H1 (cell line): Measurements from ENCODE around the gene PDZD2. TPM values are rescaled to one million over a fixed set of nuclear protein-coding genes. Genes with fewer than 3 reads are reported as not detected.

Experiments
- CTCF ChIA-PET: fragments of 300-600 bp; sonication (Branson Sonifier 250); formaldehyde crosslinking; loops from one replicate; lab custom pipeline; 2021; ENCODE audit not compliant: partially characterized antibody; lab: Charles Lee
- POLR2A ChIA-PET: fragments of 300-600 bp; sonication (Branson Sonifier 250); formaldehyde crosslinking; loops from one replicate; lab custom pipeline; 2021; ENCODE audit warnings: inconsistent platforms; ENCODE audit not compliant: partially characterized antibody; lab: Charles Lee
- DNase-seq, 2 experiments: peaks; one replicate each; pipeline versions ENCODE4 v3.0.0 to v3.0.0-alpha.2; 2010 to 2022; ENCODE audit warnings: low spot score in 2 of 2, low read depth in 1 of 2, mixed read lengths in 1 of 2
- FAIRE-seq: peaks from 2 replicates; lab custom pipeline; 2011; peaks lifted over from hg19 to GRCh38; lab: Jason Lieb, UNC
- H2AFZ ChIP-seq: 2 replicates; pipeline ENCODE4 v1.8.1; 2012; ENCODE audit warnings: low read length, inconsistent platforms
- H2AK5ac ChIP-seq: 2 replicates; pipeline ENCODE4 v1.6.1; 2013; ENCODE audit warnings: low read depth, low read length
- H2BK120ac ChIP-seq: replicated peaks from 2 replicates; pipeline ENCODE3; 2013; ENCODE audit warnings: low read depth, low read length, inconsistent platforms
- H2BK12ac ChIP-seq: 2 replicates; pipeline ENCODE4 v1.6.1; 2013; ENCODE audit warnings: low read depth, low read length
- H2BK15ac ChIP-seq: 2 replicates; pipeline ENCODE4 v1.6.1; 2013; ENCODE audit warnings: low read length
- H2BK20ac ChIP-seq: 2 replicates; pipeline ENCODE4 v1.6.1; 2013; ENCODE audit warnings: low read length
- H2BK5ac ChIP-seq: 2 replicates; pipeline ENCODE4 v1.6.1; 2013; ENCODE audit warnings: low read depth, low read length
- H3K14ac ChIP-seq: 2 replicates; pipeline ENCODE4 v1.6.1; 2013; ENCODE audit warnings: inconsistent platforms; ENCODE audit not compliant: insufficient read length
- H3K18ac ChIP-seq: 2 replicates; pipeline ENCODE4 v1.6.1; 2013; ENCODE audit warnings: low read length; ENCODE audit errors: extremely low read depth
- H3K23ac ChIP-seq: 2 replicates; pipeline ENCODE4 v1.6.1; 2013; ENCODE audit warnings: inconsistent platforms; ENCODE audit not compliant: insufficient read length
- H3K23me2 ChIP-seq: 2 replicates; pipeline ENCODE4 v1.6.1; 2013; ENCODE audit warnings: low read depth, low read length
- H3K27ac ChIP-seq: 2 replicates; pipeline ENCODE4 v1.6.1; 2011; ENCODE audit warnings: low read depth, low read length, inconsistent platforms
- H3K27me3 ChIP-seq, 4 experiments: replicated peaks in 1 of 4; 1 replicate in 1 of 4; 2 replicates in 3 of 4; pipeline versions ENCODE4 v1.6.1 to v1.8.1; 2011 to 2013; ENCODE audit warnings: low read length in 3 of 4, mild to moderate bottlenecking in 3 of 4, inconsistent platforms in 2 of 4, mixed read lengths in 2 of 4, moderate library complexity in 1 of 4; ENCODE audit not compliant: control insufficient read depth in 3 of 4, insufficient read depth in 3 of 4; ENCODE audit errors: extremely low read depth in 1 of 4
- H3K36me3 ChIP-seq, 4 experiments: 2 replicates each; pipeline versions ENCODE4 v1.6.1 to v1.8.1; 2011 to 2013; ENCODE audit warnings: mild to moderate bottlenecking in 4 of 4, low read length in 3 of 4, moderate library complexity in 2 of 4, control low read depth in 1 of 4, inconsistent platforms in 1 of 4; ENCODE audit not compliant: insufficient read depth in 4 of 4, control insufficient read depth in 2 of 4
- H3K4ac ChIP-seq: replicated peaks from 2 replicates; pipeline ENCODE3; 2013; ENCODE audit warnings: low read length, low read depth, mixed read lengths, inconsistent platforms; ENCODE audit not compliant: insufficient read length
- H3K4me1 ChIP-seq, 4 experiments: replicated peaks in 1 of 4; 1 replicate in 1 of 4; 2 replicates in 3 of 4; pipeline versions ENCODE4 v1.6.1 to v1.8.1; 2011 to 2013; ENCODE audit warnings: low read length in 3 of 4, inconsistent platforms in 2 of 4, mixed read lengths in 1 of 4; ENCODE audit not compliant: insufficient read depth in 4 of 4, control insufficient read depth in 3 of 4
- H3K4me2 ChIP-seq, 2 experiments: 2 replicates each; pipeline versions ENCODE4 v1.6.1 to v1.8.1; 2011 to 2013; ENCODE audit warnings: low read depth in 2 of 2, low read length in 2 of 2, control low read depth in 1 of 2, inconsistent platforms in 1 of 2, mild to moderate bottlenecking in 1 of 2; ENCODE audit not compliant: insufficient read depth in 1 of 2
- H3K4me3 ChIP-seq, 4 experiments: fragments of 200-600, 300-600 bp in 1 of 4; sonication (generic), shearing (Covaris generic), sonication (Bioruptor Twin) in 1 of 4; 2 replicates each; pipeline versions ENCODE4 v1.5.1 to v1.8.1; 2011 to 2016; ENCODE audit warnings: low read length in 4 of 4, low read depth in 3 of 4, control low read depth in 2 of 4, inconsistent platforms in 2 of 4, mild to moderate bottlenecking in 2 of 4, mixed read lengths in 1 of 4, moderate library complexity in 1 of 4; ENCODE audit not compliant: insufficient read depth in 2 of 4; ENCODE audit errors: extremely low read depth in 1 of 4
- H3K56ac ChIP-seq: replicated peaks from 2 replicates; pipeline ENCODE3; 2013; ENCODE audit warnings: low read depth, mild to moderate bottlenecking, mixed read lengths, low read length, inconsistent platforms; ENCODE audit not compliant: insufficient read length
- H3K79me1 ChIP-seq: 2 replicates; pipeline ENCODE4 v1.6.1; 2013; ENCODE audit warnings: low read depth, low read length, control low read depth
- H3K79me2 ChIP-seq, 2 experiments: 2 replicates each; pipeline versions ENCODE4 v1.6.1 to v1.8.1; 2012 to 2013; ENCODE audit warnings: low read length in 2 of 2, mild to moderate bottlenecking in 2 of 2, inconsistent platforms in 1 of 2; ENCODE audit not compliant: insufficient read depth in 2 of 2, control insufficient read depth in 1 of 2
- H3K9ac ChIP-seq, 4 experiments: replicated peaks in 1 of 4; 1 replicate in 1 of 4; 2 replicates in 3 of 4; pipeline versions ENCODE4 v1.6.1 to v1.8.1; 2011 to 2013; ENCODE audit warnings: low read depth in 3 of 4, low read length in 3 of 4, control low read depth in 2 of 4, mild to moderate bottlenecking in 2 of 4, moderate library complexity in 2 of 4, inconsistent platforms in 1 of 4; ENCODE audit errors: extremely low read depth in 1 of 4
- H3K9me3 ChIP-seq, 2 experiments: 2 replicates each; pipeline versions ENCODE4 v1.6.1 to v1.8.1; 2012 to 2013; ENCODE audit warnings: mild to moderate bottlenecking in 2 of 2, moderate library complexity in 2 of 2, control low read depth in 1 of 2, inconsistent platforms in 1 of 2, low read depth in 1 of 2, low read length in 1 of 2, mixed read lengths in 1 of 2; ENCODE audit not compliant: insufficient read depth in 2 of 2
- H4K20me1 ChIP-seq, 2 experiments: replicated peaks in 1 of 2; 2 replicates each; pipeline versions ENCODE3 to v1.8.1; 2011 to 2013; ENCODE audit warnings: inconsistent platforms in 2 of 2, low read length in 2 of 2, mild to moderate bottlenecking in 1 of 2; ENCODE audit not compliant: insufficient read depth in 2 of 2, control insufficient read depth in 1 of 2
- H4K5ac ChIP-seq: 2 replicates; pipeline ENCODE4 v1.6.1; 2013; ENCODE audit warnings: low read length, low read depth, mixed read lengths, inconsistent platforms; ENCODE audit not compliant: insufficient read length
- H4K8ac ChIP-seq: 2 replicates; pipeline ENCODE4 v1.8.0; 2013; ENCODE audit warnings: mild to moderate bottlenecking, moderate library complexity, low read length, inconsistent platforms; ENCODE audit not compliant: insufficient read depth; ENCODE audit errors: extremely low read depth
- H4K91ac ChIP-seq: replicated peaks from 2 replicates; pipeline ENCODE3; 2013; ENCODE audit warnings: low read length, mixed read lengths, inconsistent platforms; ENCODE audit not compliant: insufficient read length
- BACH1 ChIP-seq: IDR thresholded peaks from 2 replicates; pipeline ENCODE4 v1.6.1; 2012; ENCODE audit warnings: low read length, improper control_type of control experiment
- CHD1 ChIP-seq: IDR thresholded peaks from 2 replicates; pipeline ENCODE4 v1.6.1; 2012; ENCODE audit warnings: low read depth, low read length, improper control_type of control experiment
- CREB1 ChIP-seq: IDR thresholded peaks from 2 replicates; pipeline ENCODE4 v1.6.1; 2012; ENCODE audit warnings: inconsistent platforms
- CTCF ChIP-seq, 3 experiments: IDR thresholded peaks; 1 replicate in 2 of 3; 2 replicates in 1 of 3; pipeline versions ENCODE4 v1.5.1 to v1.6.1; 2011; ENCODE audit warnings: low read length in 3 of 3, mild to moderate bottlenecking in 3 of 3, inconsistent platforms in 2 of 3, low read depth in 1 of 3, moderate library complexity in 1 of 3; ENCODE audit not compliant: insufficient read depth in 1 of 3; ENCODE audit errors: control extremely low read depth in 1 of 3
- E2F6 ChIP-seq: IDR thresholded peaks from 2 replicates; pipeline ENCODE4 v1.6.1; 2012; ENCODE audit warnings: inconsistent platforms
- EP300 ChIP-seq, 2 experiments: IDR thresholded peaks; 1 replicate in 1 of 2; 2 replicates in 1 of 2; pipeline ENCODE4 v1.6.1; 2011 to 2012; ENCODE audit warnings: low read depth in 2 of 2, low read length in 2 of 2, mild to moderate bottlenecking in 2 of 2, borderline replicate concordance in 1 of 2, inconsistent platforms in 1 of 2, moderate library complexity in 1 of 2
- GTF2F1 ChIP-seq: IDR thresholded peaks from 2 replicates; pipeline ENCODE4 v1.6.1; 2012; ENCODE audit warnings: low read depth, low read length, improper control_type of control experiment, borderline replicate concordance
- KDM4A ChIP-seq: IDR thresholded peaks from one replicate; pipeline ENCODE4 v1.7.1; 2012; ENCODE audit warnings: low read depth, mild to moderate bottlenecking, moderate library complexity, low read length, inconsistent platforms; ENCODE audit not compliant: severe bottlenecking
- SP4 ChIP-seq: IDR thresholded peaks from 2 replicates; pipeline ENCODE4 v1.6.1; 2012; ENCODE audit warnings: low read length, inconsistent platforms
- SRF ChIP-seq: IDR thresholded peaks from 2 replicates; pipeline ENCODE4 v1.6.1; 2011; ENCODE audit warnings: mild to moderate bottlenecking, low read depth, low read length, moderate library complexity
- WGBS, 2 experiments: shearing (Covaris generic) in 1 of 2; methylation state at CpG; one replicate each; pipeline versions ENCODE4 v1.1.6 to v1.1.7; 2013 to 2015; ENCODE audit warnings: low lambda C conversion rate in 2 of 2, mixed read lengths in 2 of 2, inconsistent platforms in 1 of 2, low coverage in 1 of 2, missing lambda C conversion rate in 1 of 2; ENCODE audit not compliant: insufficient replicate concordance in 2 of 2, insufficient coverage in 1 of 2, insufficient read length in 1 of 2; ENCODE audit errors: extremely low coverage in 1 of 2, missing lambda C conversion rate in 1 of 2; 5-methylcytosine and 5-hydroxymethylcytosine counted together
- polyA plus RNA-seq, 7 experiments: library from polyadenylated mRNA; depleted of rRNA in 3 of 7; stranded (reverse) in 5 of 7; unstranded in 2 of 7; fragments of >200 nt in 5 of 7; fragments of 200-250 nt in 2 of 7; gene quantifications; 1 replicate in 5 of 7; 2 replicates in 1 of 7; 4 replicates in 1 of 7; pipeline versions ENCODE4 v1.2.1 to v1.2.3, GENCODE V29; 2011 to 2013; ENCODE audit warnings: missing spikeins in 2 of 7, mixed read lengths in 2 of 7
- total RNA-seq: library from RNA; stranded (reverse); fragmentation: NEBNext Ultra II Directional; extraction: Animal tissue kit (Norgen Biotek cat#: 25700); gene quantifications from 2 replicates; pipeline ENCODE4 v1.2.1, GENCODE V29; 2021

The PDZD2 gene
- total and polyA plus RNA-seq, 2 of the 8 experiments (the other 6 are each of a cell fraction or from before 2014, with no cell fraction given), result 1.2 to 6.8 TPM

- no peaks in the 10 kb centered on the region for H3K79me1 ChIP-seq
- H4K20me1 ChIP-seq, result no peaks in the 10 kb centered on the region
- ChIA-PET POLR2A (no interaction called here), CTCF (no interaction called here)
- no peak overlapping the region for H3K27ac ChIP-seq
- no peak for DNase-seq
- no peak overlapping the region for H3K4me2 ChIP-seq
- no peak overlapping the region for H2BK5ac ChIP-seq
- no peak overlapping the region for H3K56ac ChIP-seq
- H3K14ac ChIP-seq, result no peak overlapping the region
- H3K23me2 ChIP-seq, result no peaks in the 10 kb centered on the region; the same call in 1 of the 2 replicates
- WGBS, 2 experiments, result 80% methylated on average over 4 of the region's 4 CpGs; no CpG with 5 or more reads in 1 of the 2 experiments
- H2BK20ac ChIP-seq, result no peak overlapping the region
- no peak overlapping the region for H3K23ac ChIP-seq
- H3K4me3 ChIP-seq, result no peak overlapping the region
- H3K18ac ChIP-seq, result no peak overlapping the region
- no peak overlapping the region for H4K5ac ChIP-seq
- FAIRE-seq, result no peak
- no peak overlapping the region for H2BK15ac ChIP-seq
- no peak overlapping the region for H4K91ac ChIP-seq
- H2BK120ac ChIP-seq, result no peak overlapping the region
- H3K79me2 ChIP-seq, result no peaks in the 10 kb centered on the region
- no peak overlapping the region for H4K8ac ChIP-seq
- no peaks in the 10 kb centered on the region for H3K9me3 ChIP-seq
- H2AK5ac ChIP-seq, result no peak overlapping the region
- no peaks in the 10 kb centered on the region for H3K27me3 ChIP-seq
- no peak overlapping the region for H2AFZ ChIP-seq
- H3K4me1 ChIP-seq, result peaks cover 4 to 14% (median 12%) of the 10 kb centered on the region in 4 experiments; a peak in 6 of 7 replicates
- no peak overlapping the region for H3K4ac ChIP-seq
- no peak overlapping the region for H2BK12ac ChIP-seq
- H3K36me3 ChIP-seq, result no peaks in the 10 kb centered on the region
- no peak overlapping the region for H3K9ac ChIP-seq
- TF ChIP-seq SP4 (no peak), CTCF (IDR thresholded peaks at IDR 0.05; ENCODE audit: control extremely low read depth in 1 of 3, insufficient read depth in 1 of 3, low read depth in 1 of 3, low read length in 3 of 3) (no peak), BACH1 (no peak), CHD1 (no peak), EP300 (IDR thresholded peaks at IDR 0.05; ENCODE audit: borderline replicate concordance in 1 of 2, low read depth in 2 of 2, low read length in 2 of 2) (no peak), SRF (no peak), E2F6 (no peak), CREB1 (no peak), GTF2F1 (no peak), KDM4A (no peak)
Measured at GRCh38 chr5:31886206-31886605, 247.3 kb downstream of the PDZD2 start.
